Ovary (tissue), 3 donors: Measurements from ENCODE around the gene CNBD2.

Experiments
- POLR2A ChIP-seq: fragments of 450-650 bp; IDR thresholded peaks from one replicate; pipeline ENCODE4 v1.6.1; 2017; ENCODE audit warnings: antibody characterized with exemption, mild to moderate bottlenecking, moderate library complexity
- TF ChIP-seq, protein P1 (sequence below), 3 donors: fragments of 450-650 bp in 2 of 3; fragments of 200-600 bp in 1 of 3; IDR thresholded peaks; one replicate each; pipeline versions ENCODE4 v1.5.1 to v1.8.0; 2016 to 2022; ENCODE audit warnings: antibody characterized with exemption in 3 of 3, mild to moderate bottlenecking in 1 of 3
- donor health status: DM: no; HTN: no; CAD: no.

DNA sequence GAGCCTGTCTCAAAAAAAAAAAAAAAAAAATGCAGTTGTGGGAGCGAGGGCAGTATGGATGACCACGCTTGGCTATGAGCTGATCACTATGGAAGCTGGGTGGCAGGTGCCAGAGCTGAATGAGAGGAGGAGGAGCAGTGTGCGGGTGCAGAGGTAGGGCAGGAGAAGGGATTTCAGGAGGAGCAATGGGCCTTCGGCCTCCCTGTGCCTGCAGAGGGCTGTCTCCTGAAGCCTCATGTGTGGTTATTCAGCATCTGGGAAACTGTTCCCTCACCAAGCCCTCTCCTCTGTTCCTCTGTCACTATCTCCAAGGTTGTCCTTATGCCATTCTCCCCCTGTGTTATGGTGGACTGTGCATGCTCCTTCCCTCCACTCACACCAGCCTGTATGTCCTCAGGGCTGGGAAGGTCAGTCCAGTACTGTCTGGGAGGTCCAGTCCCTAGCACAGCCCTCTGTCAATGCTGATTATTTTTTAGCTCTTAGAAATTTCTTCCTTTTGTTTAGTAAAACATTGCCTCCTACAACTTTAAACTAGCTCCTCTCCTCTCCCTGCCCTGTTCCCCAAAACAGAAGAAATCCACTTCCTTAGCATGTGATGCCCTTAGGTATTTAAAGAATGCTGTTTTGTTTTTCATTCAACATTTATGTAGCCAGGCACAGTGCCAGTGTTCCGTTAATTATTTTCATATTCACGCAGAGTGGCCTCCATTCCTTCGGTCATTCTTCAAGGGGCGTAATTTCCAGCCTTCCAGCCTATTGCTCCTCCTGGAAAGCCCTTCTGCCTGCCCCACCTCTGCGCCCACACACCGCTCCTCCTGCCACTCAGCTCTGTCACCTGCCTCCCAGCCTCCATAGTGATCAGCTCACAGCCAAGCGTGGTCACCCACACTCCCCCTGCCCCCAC lies 48.9 kb downstream of the CNBD2 start:
- TF ChIP-seq POLR2A = no peak
- TF ChIP-seq, protein P1, sequence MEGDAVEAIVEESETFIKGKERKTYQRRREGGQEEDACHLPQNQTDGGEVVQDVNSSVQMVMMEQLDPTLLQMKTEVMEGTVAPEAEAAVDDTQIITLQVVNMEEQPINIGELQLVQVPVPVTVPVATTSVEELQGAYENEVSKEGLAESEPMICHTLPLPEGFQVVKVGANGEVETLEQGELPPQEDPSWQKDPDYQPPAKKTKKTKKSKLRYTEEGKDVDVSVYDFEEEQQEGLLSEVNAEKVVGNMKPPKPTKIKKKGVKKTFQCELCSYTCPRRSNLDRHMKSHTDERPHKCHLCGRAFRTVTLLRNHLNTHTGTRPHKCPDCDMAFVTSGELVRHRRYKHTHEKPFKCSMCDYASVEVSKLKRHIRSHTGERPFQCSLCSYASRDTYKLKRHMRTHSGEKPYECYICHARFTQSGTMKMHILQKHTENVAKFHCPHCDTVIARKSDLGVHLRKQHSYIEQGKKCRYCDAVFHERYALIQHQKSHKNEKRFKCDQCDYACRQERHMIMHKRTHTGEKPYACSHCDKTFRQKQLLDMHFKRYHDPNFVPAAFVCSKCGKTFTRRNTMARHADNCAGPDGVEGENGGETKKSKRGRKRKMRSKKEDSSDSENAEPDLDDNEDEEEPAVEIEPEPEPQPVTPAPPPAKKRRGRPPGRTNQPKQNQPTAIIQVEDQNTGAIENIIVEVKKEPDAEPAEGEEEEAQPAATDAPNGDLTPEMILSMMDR (IDR thresholded peaks at IDR 0.05) = no peak
